Astrocyte of the spinal cord (primary cell): Measurements from ENCODE around the gene KIF26A.

Experiments
- DNase-seq: peaks from one replicate; pipeline ENCODE4 v3.0.0; 2011; ENCODE audit warnings: low read depth, low spot score
- H3K4me3 ChIP-seq: 2 replicates; pipeline ENCODE4 v1.5.1; 2011; ENCODE audit warnings: low read depth, mild to moderate bottlenecking, low read length, moderate library complexity
- in situ Hi-C: cut with HindIII; loops from 2 replicates; pipeline ENCODE4 v1.10.0; 2017; ENCODE audit warnings: low sequenced_read_pairs
- TF ChIP-seq, protein P1 (sequence below): IDR thresholded peaks from 2 replicates; pipeline ENCODE4 v1.5.1; 2012; ENCODE audit warnings: low read depth, mild to moderate bottlenecking, low read length, inconsistent platforms

Gene KIF26A

DNA sequence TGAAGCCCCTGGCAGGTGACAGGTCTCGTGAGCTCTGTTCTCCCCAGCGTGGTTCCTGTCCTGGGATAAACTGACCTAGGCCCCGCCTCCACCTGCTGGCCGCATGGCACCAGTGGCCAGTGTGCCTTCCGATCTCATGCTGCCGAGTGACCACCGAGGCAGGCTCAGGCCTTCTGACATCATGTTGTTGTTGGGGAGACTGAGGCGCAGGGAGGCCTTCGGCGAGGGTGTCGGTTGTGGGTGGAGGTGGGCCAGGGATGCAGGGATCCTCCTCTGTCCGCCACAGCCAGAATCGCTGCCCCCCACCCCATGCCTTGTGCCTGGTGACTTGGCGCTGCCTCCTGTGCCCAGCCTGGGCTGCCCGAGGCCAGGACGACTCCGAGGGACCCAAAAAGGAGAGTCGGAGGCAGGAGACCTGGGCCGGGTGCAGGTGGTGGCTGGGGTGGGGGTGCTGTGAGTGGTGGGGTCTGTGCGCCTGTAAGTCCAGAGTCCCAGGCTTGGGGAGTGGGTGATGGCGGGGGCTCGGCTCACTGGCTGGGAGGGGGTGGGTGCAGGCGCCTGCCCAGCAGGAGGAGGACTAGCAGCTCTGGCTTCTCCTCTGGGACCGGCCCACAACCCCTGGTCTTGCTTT lies 28.5 kb upstream of the KIF26A start:
- no peak for DNase-seq
- TF ChIP-seq, protein P1, sequence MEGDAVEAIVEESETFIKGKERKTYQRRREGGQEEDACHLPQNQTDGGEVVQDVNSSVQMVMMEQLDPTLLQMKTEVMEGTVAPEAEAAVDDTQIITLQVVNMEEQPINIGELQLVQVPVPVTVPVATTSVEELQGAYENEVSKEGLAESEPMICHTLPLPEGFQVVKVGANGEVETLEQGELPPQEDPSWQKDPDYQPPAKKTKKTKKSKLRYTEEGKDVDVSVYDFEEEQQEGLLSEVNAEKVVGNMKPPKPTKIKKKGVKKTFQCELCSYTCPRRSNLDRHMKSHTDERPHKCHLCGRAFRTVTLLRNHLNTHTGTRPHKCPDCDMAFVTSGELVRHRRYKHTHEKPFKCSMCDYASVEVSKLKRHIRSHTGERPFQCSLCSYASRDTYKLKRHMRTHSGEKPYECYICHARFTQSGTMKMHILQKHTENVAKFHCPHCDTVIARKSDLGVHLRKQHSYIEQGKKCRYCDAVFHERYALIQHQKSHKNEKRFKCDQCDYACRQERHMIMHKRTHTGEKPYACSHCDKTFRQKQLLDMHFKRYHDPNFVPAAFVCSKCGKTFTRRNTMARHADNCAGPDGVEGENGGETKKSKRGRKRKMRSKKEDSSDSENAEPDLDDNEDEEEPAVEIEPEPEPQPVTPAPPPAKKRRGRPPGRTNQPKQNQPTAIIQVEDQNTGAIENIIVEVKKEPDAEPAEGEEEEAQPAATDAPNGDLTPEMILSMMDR = no peak
- in situ Hi-C loops = no loop called here
- H3K4me3 ChIP-seq = no peak overlapping the region

- TF ChIP-seq, protein P1 = no peak
- no peak for DNase-seq
- H3K4me3 ChIP-seq = no peak overlapping the region
- in situ Hi-C loops = no loop called here
Measured at GRCh38 chr14:104110491-104111209, 27.7 kb upstream of the KIF26A start.

GRCh38 chr14:104111301-104112112 lies 26.9 kb upstream of the KIF26A start:
- H3K4me3 ChIP-seq = no peak overlapping the region
- DNase-seq = no peak
- TF ChIP-seq, protein P1 = no peak
- in situ Hi-C loops = no loop called here

DNA sequence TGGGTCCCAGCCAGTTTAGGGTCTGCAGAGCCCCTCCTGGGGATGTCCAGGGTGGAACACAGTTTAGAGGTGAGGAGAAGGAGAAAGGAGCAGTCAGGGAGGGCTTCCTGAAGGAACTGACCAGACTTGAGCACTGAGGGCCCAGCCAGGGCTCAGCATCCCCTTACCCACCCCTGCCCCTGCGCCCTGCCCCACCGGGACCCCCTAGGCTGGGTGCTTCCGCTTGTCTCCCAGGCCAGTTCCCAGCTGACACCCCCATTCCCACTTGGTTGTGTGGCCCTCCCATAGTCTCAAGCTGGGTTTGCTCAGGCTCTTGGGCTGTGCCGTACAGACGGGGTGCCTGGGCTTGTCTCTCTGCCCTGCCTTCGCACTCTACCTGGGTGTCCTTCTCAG lies 26.3 kb upstream of the KIF26A start:
- TF ChIP-seq, protein P1 = no peak
- H3K4me3 ChIP-seq = no peak overlapping the region
- DNase-seq = no peak
- in situ Hi-C loops = no loop called here

DNA sequence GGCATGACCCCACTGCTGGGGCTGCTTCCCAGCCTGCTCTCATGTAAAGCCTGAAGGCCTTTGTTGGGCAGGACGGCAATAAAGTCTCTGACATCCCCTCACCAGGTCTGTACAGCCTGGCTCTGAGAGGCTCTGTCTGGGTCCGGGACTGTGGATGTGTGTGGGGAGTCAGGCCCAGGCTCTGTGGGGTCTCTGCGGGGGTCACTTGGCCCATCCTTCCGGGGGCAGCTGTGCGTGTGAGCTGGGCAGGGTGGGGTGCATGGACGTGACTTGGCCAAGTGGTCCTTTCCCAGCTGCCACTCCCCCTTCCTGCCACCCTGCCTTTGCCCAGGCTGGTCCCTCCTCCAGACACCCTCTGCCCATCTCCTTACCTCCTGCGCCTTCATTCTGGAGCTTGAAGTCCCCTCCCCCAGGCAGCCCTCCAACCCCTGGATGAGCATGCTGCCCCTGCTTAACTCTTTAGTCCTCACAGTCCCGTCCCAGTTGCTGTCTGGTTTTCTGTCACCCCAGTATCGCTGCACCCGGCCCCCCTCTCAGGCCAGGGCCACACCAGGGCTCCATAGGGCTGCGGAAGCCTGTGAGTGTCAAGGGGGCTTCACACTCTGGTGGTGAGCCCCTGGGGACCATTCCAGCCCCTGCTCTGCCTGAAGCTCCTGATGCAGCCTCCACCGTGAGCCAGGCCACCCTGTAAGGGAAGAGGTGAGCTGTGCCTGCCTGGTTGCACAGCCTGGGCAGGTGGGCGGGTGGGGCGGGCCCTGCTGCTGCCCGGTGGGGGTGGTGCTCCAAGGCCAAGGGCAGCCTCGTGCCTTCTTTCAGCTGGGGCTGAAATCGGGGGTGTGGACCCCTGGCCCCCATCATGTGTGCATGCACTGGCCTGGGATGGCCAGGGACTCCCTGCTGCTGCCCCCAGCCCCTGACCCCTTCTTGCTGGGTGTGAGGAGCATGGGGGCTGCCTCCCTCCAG lies 25.5 kb upstream of the KIF26A start:
- in situ Hi-C loops = no loop called here
- TF ChIP-seq, protein P1 = no peak
- H3K4me3 ChIP-seq = no peak overlapping the region
- no peak for DNase-seq
